ENCODE data around the gene ADNP. TPM values are rescaled to one million over a fixed set of nuclear protein-coding genes. Genes with fewer than 3 reads are reported as not detected.
"Not testable (repeated sequence)": the region's sequence is repeated elsewhere in the genome, so short reads cannot be mapped to it uniquely, and the experiment has no call there.

Gene ADNP
- total RNA-seq, 1 donor from 2014 or later, result 66.4 TPM

DNA sequence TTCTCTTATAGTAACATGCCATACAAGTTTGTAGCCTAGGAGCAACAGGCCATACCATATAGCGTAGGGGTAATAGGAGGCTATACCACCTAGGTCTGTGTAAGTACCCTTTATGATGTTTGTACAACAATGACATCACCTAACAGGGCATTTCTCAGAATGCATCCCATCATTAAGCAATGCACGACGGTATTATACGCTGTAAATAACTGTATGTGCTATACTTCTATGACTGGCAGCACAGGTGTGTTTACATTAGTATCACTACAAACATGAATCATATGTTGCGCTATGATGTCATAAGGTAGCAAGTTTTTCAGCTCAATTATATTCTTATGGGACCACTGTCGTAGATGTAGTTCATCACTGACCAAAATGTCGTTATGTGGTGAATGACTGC is 31.0 kb downstream of the ADNP start:
- no peak for DNase-seq

DNA sequence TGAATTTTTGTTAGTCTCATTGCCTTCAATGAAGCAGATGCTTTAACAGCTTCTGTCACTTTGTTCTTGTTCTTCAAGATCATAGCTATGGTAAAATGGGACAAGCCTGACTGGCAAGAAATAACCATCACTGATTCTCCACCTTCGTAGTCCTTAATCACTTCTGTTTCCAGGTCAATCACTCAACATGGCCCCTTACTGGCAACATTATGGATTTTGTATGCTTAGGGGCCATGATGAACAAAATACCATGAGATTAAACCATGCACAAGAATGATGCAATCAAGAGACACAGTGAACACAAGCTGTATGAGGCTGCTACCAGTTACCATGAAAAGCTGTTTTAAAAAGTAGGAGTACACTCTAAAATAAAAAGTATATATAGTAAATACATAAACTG is 32.8 kb downstream of the ADNP start:
- DNase-seq, result no peak

GRCh38 chr20:50895111-50895830 is 36.0 kb downstream of the ADNP start:
- no peak for DNase-seq

DNA sequence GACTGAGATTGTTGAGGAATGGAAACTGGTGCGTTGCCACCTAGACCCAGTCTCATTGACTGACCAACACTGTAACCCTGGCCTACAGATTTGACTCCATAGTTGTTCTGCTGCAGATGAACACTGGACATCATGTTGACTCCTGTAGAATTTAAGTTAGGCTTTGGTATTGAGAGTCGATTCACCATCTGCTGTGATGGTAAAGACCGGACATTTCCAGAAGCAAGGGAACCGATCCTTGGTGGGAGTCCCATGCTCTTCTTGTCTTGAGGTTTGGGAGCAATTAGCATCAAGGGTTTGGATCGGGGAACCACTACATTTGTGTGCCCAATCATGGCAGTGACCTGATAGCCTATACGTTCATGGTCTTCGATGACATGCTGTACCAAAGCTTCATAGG is 37.6 kb downstream of the ADNP start:
- DNase-seq, result no peak

- DNase-seq, result no peak
Observed at GRCh38 chr20:50892394-50892793, 38.8 kb downstream of the ADNP start.

DNA sequence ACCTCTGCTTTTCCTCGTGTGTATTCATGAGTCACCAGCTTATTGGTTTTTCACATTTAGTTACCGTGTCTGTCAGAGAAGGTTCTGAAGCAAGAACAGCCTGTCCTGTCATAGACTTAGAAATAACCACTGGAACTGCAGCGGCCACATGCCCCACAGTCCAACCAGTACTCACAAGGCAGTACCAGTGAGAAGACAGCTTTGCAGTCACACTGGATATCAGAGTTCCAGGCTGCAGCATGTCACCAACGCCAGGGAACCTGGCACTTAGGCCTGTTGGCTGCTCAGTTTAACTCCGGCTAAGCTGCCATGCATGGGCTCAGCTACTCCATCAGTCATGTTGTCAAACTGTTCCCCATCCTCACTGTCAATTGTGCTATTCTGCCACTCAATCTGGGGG is 40.1 kb downstream of the ADNP start:
- DNase-seq, result no peak

DNA sequence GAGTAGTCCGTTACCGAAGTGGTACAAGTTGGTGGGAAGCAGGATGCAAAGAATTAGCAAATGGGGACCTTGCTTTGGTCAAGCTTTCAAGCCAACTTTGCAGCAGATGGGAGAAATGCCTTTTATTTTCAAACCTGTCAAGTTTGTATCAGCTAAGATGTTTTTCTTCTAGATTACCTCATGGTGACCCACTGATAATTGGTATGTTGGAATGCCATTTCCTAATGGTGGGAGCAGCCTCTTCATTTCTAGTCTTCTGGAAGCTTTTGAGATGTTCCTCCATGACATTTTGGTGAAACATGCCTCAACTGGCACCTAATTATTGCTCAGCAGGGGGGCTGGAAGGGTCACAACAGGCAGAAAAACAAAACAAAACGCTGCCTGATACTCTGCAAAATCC is 43.7 kb downstream of the ADNP start:
- DNase-seq, result no peak

- DNase-seq, result no peak
Observed at GRCh38 chr20:50886184-50886790, 45.0 kb downstream of the ADNP start.

- DNase-seq, result no peak
Observed at GRCh38 chr20:50885781-50886180, 45.5 kb downstream of the ADNP start.

- no peak for DNase-seq
Observed at GRCh38 chr20:50885068-50885467, 46.2 kb downstream of the ADNP start.

DNA sequence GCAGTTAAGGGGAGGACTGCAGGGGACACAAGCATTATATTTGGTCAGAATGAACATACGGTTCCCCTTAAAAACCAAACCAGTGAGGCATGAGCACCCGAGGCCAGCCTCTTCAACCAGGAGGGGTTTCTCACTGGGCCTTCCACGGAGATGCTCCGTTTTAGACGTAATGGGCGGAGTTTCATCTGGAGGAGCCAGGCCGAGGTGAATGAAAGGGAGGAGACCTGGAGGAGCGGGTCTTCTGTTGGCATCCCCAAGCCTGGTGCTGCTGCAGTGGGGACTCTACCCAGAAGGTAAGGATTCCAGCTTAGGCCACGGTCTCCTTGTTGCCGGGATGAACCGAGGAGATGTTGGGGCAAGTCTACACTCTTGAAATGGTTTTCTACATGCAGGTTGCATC is 47.4 kb downstream of the ADNP start:
- DNase-seq, result no peak

DNA sequence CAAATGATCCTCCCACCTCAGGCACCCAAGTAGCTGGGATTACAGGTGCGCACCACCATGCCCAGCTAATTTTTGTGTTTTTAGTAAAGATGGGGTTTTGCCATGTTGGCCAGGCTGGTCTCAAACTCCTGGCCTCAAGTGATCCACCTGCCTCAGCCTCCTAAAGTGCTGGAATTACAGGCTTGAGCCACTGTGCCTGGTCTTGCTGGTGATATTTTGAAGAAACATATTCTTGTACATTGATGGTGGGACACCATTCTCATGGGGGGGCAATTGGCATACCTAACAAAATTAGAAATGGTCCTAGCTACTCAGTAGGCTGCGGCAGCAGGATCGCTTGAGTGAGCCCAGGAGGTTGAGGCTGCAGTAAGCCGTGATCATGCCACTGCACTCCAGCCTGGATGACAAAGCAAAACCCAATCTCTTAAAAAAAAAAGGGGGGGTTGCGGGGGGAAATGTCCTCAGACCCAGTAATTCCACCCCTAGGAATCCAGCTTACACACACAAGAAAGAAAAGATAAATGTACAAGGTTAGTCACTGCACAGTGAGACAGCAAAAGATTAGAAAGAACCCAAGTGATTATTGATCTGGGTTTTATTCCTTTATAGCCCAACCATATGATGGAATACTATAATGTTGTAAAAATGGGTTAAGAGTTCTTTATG is 49.3 kb downstream of the ADNP start:
- DNase-seq, result not testable (repeated sequence)

DNA sequence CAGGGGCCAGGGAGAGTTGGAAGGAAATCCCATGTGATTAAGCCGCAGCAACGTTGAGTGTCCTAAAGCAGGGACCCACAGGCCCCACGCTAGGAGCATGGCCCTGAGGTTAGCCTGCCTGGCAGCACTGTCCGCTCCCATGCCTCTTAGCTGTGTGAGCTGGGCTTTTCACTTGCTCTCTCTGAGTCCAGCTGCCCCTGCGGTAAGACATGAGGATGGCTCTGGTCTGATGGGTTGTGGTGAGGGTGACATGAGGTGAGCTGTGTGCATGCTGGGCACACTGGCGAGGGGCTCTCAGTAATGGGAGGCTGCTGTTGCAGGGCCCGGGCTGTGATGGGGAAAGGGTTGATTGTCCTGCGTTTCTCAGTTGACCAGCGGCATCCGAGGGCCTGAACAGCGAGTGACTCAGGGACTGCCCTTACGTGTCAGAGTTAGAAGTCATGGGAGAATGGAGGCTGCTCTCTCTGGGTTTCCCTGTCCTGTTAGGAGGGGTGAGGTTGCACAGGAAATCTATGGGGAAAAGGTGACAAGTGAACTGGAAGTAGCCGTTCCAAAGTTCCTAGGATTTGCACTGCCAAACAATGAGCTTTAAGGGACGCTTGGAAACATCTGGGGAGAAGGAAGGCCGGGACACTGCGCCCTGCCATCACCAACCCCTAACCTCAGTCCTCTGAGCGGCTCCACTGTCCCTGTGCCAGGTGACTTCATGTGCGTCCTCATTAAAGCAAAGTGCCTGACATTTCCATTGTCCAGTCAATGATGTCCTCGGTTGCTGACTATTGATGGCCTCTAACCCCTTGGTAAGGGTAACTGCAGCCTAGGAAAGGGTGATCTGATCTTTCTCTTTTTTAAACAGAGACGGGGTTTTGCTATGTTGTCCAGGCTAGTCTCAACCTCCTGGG is 51.3 kb downstream of the ADNP start:
- no peak for DNase-seq

DNA sequence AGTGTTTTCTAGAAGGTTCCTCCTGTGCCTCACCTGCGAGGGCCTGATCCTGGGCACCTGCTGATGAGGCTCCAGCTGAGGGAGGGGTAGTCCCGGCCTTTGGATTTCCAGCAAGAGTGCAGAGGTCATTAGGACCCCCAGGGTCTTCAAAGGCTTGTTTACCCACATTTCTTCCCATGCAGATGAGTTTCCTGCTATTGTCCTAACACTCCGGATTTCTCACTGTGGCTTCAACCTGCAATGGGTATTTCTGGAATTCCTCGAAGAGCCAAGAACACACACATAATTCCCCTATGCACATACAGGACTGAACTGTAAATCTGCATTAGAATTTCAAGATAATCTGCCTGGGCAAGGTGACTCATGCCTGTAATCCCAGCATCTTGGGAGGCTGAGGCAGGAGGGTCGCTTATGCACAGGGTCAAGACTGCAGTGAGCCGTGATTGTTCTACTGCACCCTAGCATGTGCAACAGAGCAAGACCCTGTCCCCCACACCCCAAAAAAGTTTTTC is 53.9 kb downstream of the ADNP start:
- DNase-seq, result no peak

- DNase-seq, result no peak
Observed at GRCh38 chr20:50876816-50877215, 54.4 kb downstream of the ADNP start.

GRCh38 chr20:50876063-50876685 is 55.1 kb downstream of the ADNP start:
- DNase-seq, result no peak

- DNase-seq, result no peak
Observed at GRCh38 chr20:50874758-50875665, 56.2 kb downstream of the ADNP start.

GRCh38 chr20:50874111-50874757 is 57.0 kb downstream of the ADNP start:
- no peak for DNase-seq

DNA sequence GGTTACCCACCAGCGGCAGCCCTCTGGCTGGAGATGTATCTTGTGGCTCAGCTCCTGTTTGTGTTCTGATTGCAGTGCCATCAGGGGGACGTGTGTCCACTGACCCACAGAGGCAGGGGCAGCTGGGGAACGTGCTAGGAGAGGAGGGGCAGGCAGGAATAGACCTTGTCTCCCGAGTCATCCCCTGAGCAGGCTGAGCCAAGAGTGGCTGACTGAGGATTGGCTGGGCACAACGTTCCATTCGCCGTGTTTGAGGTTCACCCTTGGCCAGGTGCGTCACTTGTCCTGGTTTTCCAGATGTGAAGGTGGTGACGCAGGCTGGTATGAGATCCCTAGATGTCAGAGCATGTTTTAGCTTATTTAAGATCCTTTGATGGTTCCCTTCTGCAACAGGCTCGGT is 57.7 kb downstream of the ADNP start:
- no peak for DNase-seq
